Left lung (tissue), 10 donors: ENCODE results near the gene NCKAP1. TPM values are rescaled to one million over a fixed set of nuclear protein-coding genes. Genes with fewer than 3 reads are reported as not detected.
"Not testable (repeated sequence)": the region's sequence is repeated elsewhere in the genome, so short reads cannot be mapped to it uniquely, and the experiment has no call there.

Experiments used
- ATAC-seq: fragments of 200-7000 bp; cut with Tn5 transposase; one replicate; pipeline ENCODE4 v1.9.1; 2020; ENCODE audit warnings: moderate library complexity
- DNase-seq, 4 donors: peaks; one replicate each; pipeline ENCODE4 v3.0.0-alpha.2; 2013 to 2020
- H3K27ac ChIP-seq, 2 donors: fragments of 200-600 bp; sonication (generic) in 1 of 2; one replicate each; pipeline versions ENCODE4 v1.5.0 to v1.8.0; 2020 to 2021
- H3K27me3 ChIP-seq, 2 donors: fragments of 200-600 bp; sonication (generic) in 1 of 2; one replicate each; pipeline versions ENCODE4 v1.5.0 to v1.8.0; 2020 to 2021
- H3K36me3 ChIP-seq, 2 donors: fragments of 200-600 bp; sonication (generic) in 1 of 2; one replicate each; pipeline versions ENCODE4 v1.5.0 to v1.8.0; 2020 to 2021
- H3K4me1 ChIP-seq, 2 donors: fragments of 200-600 bp; one replicate each; pipeline ENCODE4 v1.8.0; 2021
- H3K4me3 ChIP-seq, 2 donors: fragments of 200-600 bp; sonication (generic) in 1 of 2; one replicate each; pipeline versions ENCODE4 v1.5.0 to v1.8.0; 2020 to 2021; ENCODE audit warnings: mild to moderate bottlenecking in 1 of 2
- H3K9me3 ChIP-seq, 2 donors: fragments of 200-600 bp; sonication (generic) in 1 of 2; one replicate each; pipeline versions ENCODE4 v1.5.0 to v1.8.0; 2020 to 2021
- intact Hi-C, 2 donors: fragments of 100-400 bp; cut with DNase I; formaldehyde crosslinking; loops; one replicate each; pipeline versions ENCODE4 v1.11.2 to v1.14.2; 2022
- polyA plus RNA-seq, 6 donors: library from polyadenylated mRNA; unstranded; fragments of 120-200 nt; gene quantifications; one replicate each; pipeline ENCODE4 v1.2.1, GENCODE V29; 2013; ENCODE audit not compliant: insufficient read length in 6 of 6
- total RNA-seq, 2 donors: library from RNA; stranded (reverse); fragmentation: NEBNext Ultra II Directional; extraction: Animal tissue kit (Norgen Biotek cat#: 25700); gene quantifications; one replicate each; pipeline ENCODE4 v1.2.1, GENCODE V29; 2021
- TF ChIP-seq, protein P1 (sequence below), 2 donors: fragments of 200-600 bp; sonication (generic) in 1 of 2; IDR thresholded peaks; one replicate each; pipeline versions ENCODE4 v1.5.0 to v1.8.0; 2021; ENCODE audit warnings: antibody characterized with exemption in 2 of 2
- donor health status: DM: no; HTN: yes; CAD: no.
- donor health status: DM: no; HTN: no; CAD: no.

The NCKAP1 gene
- total and polyA plus RNA-seq, 8 donors = 98.3 to 128 (median 117) TPM

DNA sequence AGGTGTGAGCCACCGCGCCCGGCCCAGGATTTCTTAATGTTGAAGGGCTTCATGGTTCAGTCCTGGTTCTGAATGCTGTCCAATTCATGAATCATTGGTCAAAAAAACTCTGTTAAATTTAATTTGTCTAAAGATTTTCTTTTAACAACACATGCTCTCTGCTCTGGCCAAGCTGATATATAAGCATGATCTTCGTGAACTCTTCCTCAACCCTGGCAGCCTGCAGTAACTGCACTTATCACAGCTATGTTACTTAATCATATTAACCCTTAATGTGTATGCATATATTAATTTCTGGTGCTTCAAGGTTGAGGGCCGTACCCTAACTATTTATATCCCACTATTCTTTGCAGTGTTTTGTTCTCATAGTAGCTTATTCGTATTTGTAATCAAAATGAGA, 142.5 kb downstream of the NCKAP1 start:
- Histone ChIP-seq H3K4me1 (no peaks in the 10 kb centered on the region), H3K36me3 (no peaks in the 10 kb centered on the region), H3K27me3 (no peaks in the 10 kb centered on the region), H3K9me3 (no peaks in the 10 kb centered on the region), H3K27ac (no peak overlapping the region), H3K4me3 (no peak overlapping the region)
- DNase-seq = no peak
- TF ChIP-seq, protein P1, sequence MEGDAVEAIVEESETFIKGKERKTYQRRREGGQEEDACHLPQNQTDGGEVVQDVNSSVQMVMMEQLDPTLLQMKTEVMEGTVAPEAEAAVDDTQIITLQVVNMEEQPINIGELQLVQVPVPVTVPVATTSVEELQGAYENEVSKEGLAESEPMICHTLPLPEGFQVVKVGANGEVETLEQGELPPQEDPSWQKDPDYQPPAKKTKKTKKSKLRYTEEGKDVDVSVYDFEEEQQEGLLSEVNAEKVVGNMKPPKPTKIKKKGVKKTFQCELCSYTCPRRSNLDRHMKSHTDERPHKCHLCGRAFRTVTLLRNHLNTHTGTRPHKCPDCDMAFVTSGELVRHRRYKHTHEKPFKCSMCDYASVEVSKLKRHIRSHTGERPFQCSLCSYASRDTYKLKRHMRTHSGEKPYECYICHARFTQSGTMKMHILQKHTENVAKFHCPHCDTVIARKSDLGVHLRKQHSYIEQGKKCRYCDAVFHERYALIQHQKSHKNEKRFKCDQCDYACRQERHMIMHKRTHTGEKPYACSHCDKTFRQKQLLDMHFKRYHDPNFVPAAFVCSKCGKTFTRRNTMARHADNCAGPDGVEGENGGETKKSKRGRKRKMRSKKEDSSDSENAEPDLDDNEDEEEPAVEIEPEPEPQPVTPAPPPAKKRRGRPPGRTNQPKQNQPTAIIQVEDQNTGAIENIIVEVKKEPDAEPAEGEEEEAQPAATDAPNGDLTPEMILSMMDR (IDR thresholded peaks at IDR 0.05) = no peak
- intact Hi-C loops = no loop called here
- no peak for ATAC-seq

DNA sequence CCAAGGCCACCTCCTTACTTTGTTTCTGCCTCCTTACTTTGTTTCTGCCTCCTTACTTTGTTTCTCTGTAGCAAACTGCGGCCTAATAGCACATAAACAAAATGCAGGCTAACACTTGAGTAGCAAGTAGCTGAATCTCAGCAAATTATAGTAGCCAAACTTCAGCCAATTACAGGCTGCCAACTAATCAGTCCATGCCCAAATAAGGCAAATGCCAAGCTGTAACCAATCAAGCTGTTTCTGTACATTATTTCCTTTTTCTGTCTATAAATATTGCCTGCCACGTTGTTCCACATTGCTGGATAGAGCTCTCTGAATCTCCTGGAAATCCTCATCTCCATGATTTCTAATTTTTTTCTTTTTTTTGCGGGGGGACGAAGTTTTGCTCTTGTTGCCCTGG, 143.1 kb downstream of the NCKAP1 start:
- Histone ChIP-seq H3K4me1 (no peaks in the 10 kb centered on the region), H3K27ac (no peak overlapping the region), H3K4me3 (no peak overlapping the region), H3K36me3 (no peaks in the 10 kb centered on the region), H3K9me3 (no peaks in the 10 kb centered on the region), H3K27me3 (no peaks in the 10 kb centered on the region)
- DNase-seq (no peak), ATAC-seq (no peak)
- intact Hi-C loops = no loop called here
- TF ChIP-seq, protein P1 (IDR thresholded peaks at IDR 0.05) = no peak

DNA sequence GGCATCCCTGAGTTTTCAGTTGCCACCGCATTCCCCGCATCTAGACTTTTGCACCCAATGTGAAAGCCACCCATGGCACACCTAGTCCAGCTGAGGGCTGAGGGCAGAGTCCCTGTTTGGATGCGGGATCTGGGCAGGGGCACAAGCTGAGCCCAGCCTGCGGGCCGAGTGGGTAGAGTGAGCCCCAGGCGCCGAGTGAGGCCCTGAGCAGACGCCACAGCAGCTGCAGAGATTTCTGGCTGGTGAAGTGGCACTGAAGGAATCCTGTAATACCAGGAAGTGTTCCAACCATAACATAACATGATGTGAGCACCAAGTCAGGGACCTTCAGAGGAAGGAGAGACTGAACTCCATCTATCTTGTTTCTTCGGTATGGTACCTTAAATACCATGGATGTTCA, 144.1 kb downstream of the NCKAP1 start:
- Histone ChIP-seq H3K27ac (no peak overlapping the region), H3K36me3 (no peaks in the 10 kb centered on the region), H3K27me3 (no peaks in the 10 kb centered on the region), H3K4me1 (no peaks in the 10 kb centered on the region), H3K4me3 (no peak overlapping the region), H3K9me3 (no peaks in the 10 kb centered on the region)
- ATAC-seq = no peak
- TF ChIP-seq, protein P1 (IDR thresholded peaks at IDR 0.05) = no peak
- DNase-seq = no peak
- intact Hi-C loops = no loop called here

DNA sequence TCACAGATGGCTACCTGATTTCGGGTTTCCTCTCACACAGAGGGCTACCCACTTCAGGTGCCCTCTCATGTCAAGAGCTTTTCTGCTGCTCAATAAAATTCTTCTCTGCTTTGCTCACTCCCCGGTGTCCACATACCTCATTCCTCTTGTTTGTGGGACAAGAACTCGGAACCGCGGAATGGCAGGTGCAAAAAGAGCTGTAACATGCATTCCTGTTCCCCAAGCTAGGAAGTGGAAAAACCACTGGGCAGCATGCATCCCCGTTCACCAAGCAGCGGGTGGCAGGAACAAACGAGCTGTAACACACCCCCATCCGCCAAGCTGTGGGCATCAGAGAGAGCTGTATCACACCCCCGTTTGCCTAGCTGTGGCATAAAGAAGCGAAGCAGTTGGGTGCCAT, 144.6 kb downstream of the NCKAP1 start:
- Histone ChIP-seq H3K4me1 (no peaks in the 10 kb centered on the region), H3K9me3 (no peaks in the 10 kb centered on the region), H3K36me3 (no peaks in the 10 kb centered on the region), H3K27ac (no peak overlapping the region), H3K27me3 (no peaks in the 10 kb centered on the region), H3K4me3 (no peak overlapping the region)
- intact Hi-C loops = no loop called here
- DNase-seq (no peak), ATAC-seq (no peak)
- TF ChIP-seq, protein P1 (IDR thresholded peaks at IDR 0.05) = no peak

DNA sequence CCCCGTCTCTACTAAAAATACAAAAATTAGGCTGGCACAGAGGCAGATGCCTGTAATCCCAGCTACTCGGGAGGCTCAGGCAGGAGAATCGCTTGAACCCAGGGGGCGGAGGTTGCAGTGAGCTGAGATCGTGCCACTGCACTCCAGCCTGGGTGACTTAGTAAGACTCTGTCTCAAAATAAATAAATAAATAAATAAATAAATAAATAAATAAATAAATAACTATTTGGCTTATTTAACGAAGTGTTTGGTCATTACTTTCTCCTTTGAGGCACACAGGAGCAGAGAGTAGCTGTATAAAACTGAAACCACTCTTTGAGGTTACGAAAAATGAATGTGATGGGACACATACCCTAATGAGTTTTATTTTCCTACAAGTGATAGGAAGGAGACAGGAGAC, 145.2 kb downstream of the NCKAP1 start:
- H3K36me3 ChIP-seq, H3K27me3 ChIP-seq, intact Hi-C loops, H3K27ac ChIP-seq, DNase-seq, ATAC-seq, H3K4me1 ChIP-seq, H3K9me3 ChIP-seq, H3K4me3 ChIP-seq: not testable (repeated sequence)

DNA sequence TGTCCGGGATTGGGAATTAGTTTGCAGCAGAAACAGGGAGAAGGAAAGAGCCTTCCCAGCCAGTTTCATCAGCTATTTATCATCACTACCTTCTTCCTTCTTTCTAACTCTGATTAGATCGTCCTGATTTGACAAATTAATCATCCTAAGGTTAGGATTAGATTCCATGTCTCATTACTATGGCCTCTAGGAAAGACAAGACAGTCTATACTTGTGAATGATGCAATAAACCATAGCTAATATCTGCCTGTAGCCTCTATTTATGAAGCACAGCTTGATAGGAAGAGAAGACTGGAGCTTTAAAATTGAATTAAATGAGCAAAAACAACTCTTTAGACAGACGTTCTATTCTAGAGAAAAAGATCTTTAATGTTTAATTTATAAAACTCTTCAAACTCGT, 146.6 kb downstream of the NCKAP1 start:
- TF ChIP-seq, protein P1 (IDR thresholded peaks at IDR 0.05) = no peak
- no peaks in the 10 kb centered on the region for H3K4me1 ChIP-seq
- DNase-seq (no peak), ATAC-seq (no peak)
- no peaks in the 10 kb centered on the region for H3K36me3 ChIP-seq
- intact Hi-C loops = no loop called here
- H3K27ac ChIP-seq = no peak overlapping the region
- no peaks in the 10 kb centered on the region for H3K27me3 ChIP-seq
- no peaks in the 10 kb centered on the region for H3K9me3 ChIP-seq
- H3K4me3 ChIP-seq = no peak overlapping the region
